Measurements from ENCODE around the gene RBM18.

RBM18 gene

DNA sequence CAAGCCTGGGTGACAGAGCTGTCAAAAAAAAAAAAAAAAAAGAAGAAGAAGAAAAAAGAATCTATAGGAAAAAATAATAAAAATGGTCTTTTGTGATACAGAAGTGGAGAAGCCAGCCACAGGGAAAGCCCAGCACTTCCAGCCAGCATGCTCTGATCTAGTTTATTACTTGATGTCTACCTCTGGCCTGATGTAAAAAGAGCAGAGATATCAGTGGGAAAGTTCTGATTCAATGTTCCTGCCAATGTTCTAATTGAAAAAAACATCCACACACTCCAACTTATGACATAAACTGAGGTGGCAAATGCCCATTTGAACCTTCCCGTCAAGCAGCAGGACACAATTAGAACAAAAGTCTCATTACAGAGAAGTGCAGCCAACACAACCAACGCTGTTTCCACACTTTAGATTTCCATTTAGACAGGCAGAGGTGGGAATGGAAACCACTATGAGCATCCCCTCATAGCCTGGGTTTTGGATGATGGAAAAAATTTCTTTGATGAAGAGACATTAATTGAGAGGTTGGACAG lies 5.7 kb downstream of the RBM18 start:
- DNase-seq (ENCODE audit: low read depth in 2 of 2), result no peak

GRCh38 chr9:122256206-122256605 lies 8.4 kb downstream of the RBM18 start:
- no peak for DNase-seq (ENCODE audit: low read depth in 2 of 2)

GRCh38 chr9:122254761-122255160 lies 9.9 kb downstream of the RBM18 start:
- DNase-seq (ENCODE audit: low read depth in 2 of 2), result no peak

- DNase-seq (ENCODE audit: low read depth in 2 of 2), result no peak
These were observed 11.8 kb downstream of the RBM18 start for GRCh38 chr9:122252796-122253195.

DNA sequence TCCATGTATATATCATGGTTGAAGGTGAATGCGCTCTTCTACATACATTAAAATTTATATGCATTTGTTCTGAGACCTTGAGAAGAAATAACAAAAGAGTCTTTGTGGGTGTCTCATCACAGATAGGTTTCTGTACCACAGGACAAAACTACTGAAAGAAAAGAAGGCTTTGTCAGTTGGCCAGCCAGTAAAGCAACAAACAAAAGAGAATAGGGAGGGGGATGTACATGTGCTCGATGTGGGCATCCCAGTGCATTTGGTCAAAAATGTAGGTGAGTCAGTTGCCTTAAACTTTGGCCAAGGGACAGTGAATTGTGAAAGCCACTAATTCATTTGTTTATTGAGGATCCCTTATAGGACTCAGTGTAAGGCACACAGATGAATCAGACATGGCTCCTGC lies 13.3 kb downstream of the RBM18 start:
- DNase-seq (ENCODE audit: low read depth in 2 of 2), result no peak

DNA sequence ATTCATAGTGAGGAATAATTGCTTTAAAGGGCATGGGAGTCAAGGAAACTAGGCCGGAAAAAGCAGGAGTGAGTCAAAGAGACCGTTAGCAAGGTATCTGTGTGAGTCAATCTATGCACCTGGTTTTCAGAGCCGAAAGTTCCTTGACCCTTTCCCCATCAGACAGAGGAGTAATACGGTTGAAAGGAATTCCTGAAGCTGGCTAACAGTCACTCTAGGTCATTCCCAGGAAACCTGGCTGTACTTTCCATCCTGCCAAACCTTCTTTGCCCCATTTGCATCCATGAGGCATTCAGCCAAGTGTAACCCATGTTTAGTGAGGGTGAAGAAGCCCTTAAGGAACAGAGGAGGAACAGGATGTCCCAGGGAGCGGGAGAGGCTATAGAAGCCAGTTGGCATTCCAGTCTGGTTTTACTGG lies 16.2 kb downstream of the RBM18 start:
- DNase-seq (ENCODE audit: low read depth in 2 of 2), result no peak

DNA sequence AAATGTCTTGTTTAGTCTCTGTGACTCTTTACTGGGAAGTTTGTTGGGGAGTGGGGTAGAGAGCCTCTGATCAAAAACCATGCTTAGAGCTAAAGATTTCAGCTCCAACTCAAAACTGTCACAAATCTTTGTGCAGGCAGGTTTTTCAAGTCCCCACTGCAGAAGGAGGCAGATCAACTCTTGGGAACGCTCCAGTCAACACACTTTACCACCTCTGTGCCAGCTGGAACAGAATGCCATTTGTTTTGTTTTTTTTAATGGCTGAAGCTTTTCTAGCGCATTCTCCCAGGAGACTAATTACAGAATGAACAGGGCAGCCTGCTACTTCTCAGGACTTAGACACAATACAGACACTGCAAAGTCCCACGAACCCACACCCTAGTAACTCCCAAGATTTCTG lies 18.0 kb downstream of the RBM18 start:
- DNase-seq (ENCODE audit: low read depth in 2 of 2), result no peak

DNA sequence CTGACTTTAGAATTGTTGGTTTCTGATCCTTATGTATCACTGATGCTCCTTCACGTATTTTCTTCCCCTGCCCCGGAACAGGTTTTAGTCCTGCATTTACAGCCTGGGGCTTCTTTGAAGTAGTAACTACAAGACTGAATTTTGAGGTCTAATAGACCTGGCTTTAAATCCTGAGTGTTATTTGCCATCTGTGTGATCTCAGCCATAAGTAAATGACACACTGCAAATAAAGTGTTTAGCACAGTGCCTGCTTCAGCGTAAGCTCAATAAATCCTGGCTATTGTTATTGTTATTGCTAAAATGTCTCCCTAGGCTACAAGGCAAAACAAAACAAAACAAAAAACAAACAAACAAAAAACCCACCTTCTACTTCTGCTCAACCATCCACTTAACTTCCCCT lies 20.3 kb downstream of the RBM18 start:
- no peak for DNase-seq (ENCODE audit: low read depth in 2 of 2)

GRCh38 chr9:122239722-122240121 lies 24.9 kb downstream of the RBM18 start:
- DNase-seq (ENCODE audit: low read depth in 2 of 2), result no peak

- no peak for DNase-seq (ENCODE audit: low read depth in 2 of 2)
These were observed 28.0 kb downstream of the RBM18 start for GRCh38 chr9:122236681-122237080.

GRCh38 chr9:122234022-122234748 lies 30.5 kb downstream of the RBM18 start:
- no peak for DNase-seq (ENCODE audit: low read depth in 2 of 2)

GRCh38 chr9:122232796-122233306 lies 31.8 kb downstream of the RBM18 start:
- DNase-seq (ENCODE audit: low read depth in 2 of 2), result no peak

DNA sequence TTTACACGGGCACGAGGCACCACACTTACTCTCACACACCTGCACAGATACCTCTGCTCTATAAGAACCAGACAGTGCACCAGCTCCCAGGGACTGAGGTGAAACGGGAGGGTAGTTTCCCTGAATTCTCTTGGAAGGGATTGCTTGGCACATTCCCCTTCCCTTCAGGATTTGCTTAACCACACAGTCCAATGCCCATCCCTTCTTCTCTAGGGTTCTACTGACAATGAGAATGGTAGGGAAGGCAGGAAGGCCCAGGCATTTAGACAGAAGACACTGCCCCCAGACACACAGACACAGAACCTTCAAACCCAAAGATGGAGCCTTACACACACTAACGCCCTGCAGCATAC lies 35.2 kb downstream of the RBM18 start:
- no peak for DNase-seq (ENCODE audit: low read depth in 2 of 2)

GRCh38 chr9:122228568-122229484 lies 35.8 kb downstream of the RBM18 start, which contains the start of gene LHX6:
LHX6 (minus strand) TSS chr9:122228957; CDS start chr9:122228740, 217 bp downstream.
- DNase-seq (ENCODE audit: low read depth in 2 of 2), result no peak

DNA sequence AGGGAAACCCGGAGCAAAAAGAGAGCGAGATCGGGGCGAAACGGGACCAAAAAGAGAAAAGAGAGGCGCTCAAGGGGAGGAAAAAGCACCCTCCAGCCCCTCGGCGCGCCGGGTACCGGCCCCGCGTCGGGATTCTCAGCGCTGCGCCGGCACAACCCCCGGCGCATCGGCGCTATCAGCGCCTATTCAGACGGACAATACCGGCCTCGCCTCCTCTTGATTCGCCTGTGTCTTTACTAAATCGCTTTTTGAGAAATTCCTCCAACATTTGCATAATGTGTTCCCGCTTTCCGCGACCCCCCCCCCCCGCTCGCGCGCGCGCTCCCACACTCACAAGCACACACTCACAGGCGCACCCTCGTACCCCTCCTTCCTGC lies 36.5 kb downstream of the RBM18 start:
- DNase-seq (ENCODE audit: low read depth in 2 of 2), result no peak

DNA sequence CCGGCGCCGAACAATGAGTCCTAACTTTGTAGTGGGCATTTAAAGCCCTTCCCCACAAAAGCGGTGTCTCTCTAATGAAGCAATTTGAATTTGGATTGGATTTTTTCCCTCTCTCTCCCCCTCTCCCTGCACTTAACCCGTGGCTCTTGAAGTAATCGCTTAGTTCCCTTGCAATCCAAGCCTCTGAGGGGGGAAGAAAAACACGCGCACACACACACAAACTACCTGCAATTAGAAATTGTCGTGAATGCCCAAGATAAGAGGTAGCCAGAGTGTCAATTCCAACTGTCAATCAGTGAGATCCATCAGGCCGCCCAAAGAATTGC lies 37.1 kb downstream of the RBM18 start:
- DNase-seq (ENCODE audit: low read depth in 2 of 2), result no peak

DNA sequence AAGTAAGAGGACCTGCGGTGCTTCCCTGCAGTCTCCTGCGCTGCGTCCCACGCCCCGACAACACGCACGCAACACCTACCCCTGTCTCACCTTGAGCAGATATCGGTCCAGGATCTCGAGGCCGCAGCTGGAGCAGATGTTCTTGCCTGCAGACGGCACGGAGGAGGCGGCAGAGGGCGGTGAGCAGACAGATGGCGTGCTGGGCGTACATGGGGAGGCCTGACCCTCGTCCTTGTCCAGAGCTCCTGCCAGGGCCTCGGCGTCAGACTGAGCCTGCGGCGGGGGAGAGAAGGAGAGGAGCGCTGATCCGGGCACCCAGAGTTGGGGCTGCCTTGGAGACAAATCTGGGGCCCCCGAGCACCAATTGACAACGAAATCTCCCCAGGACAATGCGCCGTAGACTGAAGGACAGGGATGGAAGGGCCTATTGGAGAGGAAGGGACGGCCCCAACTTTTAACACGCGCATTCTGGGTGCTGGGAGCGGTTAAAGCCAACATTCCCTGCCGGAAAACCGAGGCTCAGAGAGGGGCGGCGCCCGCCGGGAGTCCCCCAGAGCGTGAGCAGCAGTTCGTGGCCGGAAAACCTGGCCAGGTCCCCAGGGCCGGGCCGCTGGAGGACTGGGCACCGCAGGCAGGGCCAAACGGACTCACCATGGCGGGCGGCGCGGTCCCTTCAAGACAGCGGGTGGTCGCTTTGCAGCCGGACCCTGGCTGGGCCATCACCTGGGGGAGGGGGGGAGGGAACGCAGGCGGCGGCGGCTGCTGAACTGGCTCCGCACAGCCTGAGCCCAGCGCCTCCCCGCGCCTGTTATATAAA lies 37.7 kb downstream of the RBM18 start:
- DNase-seq (ENCODE audit: low read depth in 2 of 2), result no peak

- DNase-seq (ENCODE audit: low read depth in 2 of 2), result no peak
These were observed 38.4 kb downstream of the RBM18 start for GRCh38 chr9:122226142-122226757.

DNA sequence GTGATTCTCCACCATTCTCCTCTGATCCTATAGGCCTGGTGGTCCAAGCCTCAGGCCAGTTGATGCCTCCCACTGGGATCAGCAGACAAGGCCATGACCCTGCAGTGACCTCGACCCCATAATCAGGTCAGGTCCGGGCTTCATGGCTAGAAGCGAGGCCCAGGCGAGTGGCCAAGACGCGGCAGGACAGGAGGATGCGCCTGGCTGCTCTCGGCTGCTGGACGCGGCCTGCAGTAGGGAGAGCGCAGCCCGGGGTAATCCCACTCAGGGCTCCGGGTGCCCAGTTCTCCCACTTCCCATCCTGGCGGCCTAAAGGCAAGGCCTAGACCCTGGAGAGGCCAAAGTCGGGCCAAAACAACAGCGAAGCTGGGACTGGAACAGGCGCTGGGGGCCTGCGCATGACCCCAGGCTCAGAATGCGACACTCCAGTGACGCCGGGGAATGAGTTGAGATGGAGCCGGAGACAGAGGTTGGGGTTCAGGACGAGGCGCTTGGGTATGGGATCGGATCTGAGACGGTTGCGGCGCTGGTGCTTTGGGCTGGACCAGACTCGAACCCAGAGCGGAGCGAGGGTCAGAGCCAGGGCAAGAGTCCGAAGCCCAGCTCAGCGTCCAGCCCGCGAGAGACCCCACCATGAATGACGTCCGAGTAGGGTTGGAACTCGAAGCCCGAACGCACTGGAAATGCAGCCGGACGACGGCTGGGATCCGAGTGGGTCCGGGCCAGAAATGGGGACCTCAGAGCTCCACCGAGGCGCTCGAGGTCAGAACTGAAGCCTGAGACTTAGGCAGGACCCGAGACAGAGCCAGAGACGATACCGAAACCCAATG lies 39.1 kb downstream of the RBM18 start:
- DNase-seq (ENCODE audit: low read depth in 2 of 2), result no peak

DNA sequence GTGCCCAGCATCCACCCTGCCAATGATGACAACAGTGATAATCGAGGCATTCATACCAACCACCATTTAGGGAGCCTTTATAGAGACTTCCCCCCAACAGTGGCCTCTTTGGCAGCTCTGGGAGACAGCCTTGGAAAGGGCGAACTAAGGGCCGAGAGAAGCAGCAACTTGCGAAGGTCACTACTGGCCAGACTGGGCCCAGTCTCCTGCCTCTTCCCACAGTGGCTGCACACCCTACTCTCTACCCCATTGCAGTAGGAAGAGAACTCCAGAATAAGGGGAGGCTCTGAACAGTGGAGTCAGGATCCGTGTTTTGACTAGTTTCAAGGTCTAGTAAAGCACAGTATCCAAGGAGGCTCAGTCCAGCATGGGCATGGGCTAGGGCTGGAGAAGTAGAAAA lies 41.2 kb downstream of the RBM18 start:
- no peak for DNase-seq (ENCODE audit: low read depth in 2 of 2)

DNA sequence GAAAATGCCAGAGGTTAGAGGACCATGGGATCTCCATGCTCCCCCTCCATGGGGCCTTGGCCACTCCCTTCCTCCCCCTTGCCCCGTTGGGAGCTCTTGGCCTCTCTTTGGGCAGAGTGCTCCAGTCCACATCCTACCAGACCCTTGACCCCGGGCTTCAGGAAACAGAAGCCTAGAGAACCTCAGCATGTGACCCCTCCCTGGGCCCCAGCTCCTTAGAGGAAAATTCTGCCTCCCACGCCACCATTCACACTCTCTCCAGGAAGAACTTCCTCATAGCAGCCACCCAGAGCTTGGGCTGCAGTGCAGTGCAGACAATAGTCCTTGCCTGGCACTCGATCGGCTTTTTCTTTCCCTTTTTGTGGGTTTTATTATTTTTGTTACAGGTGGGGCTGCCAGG lies 41.8 kb downstream of the RBM18 start:
- DNase-seq (ENCODE audit: low read depth in 2 of 2), result no peak

Data from fibroblast of skin of left quadriceps (primary cell).